HTR-8/SVneo (cell line): Measurements from ENCODE around the gene TMED3.

ENCODE experiments used
- DNase-seq: peaks from one replicate; pipeline ENCODE4 v3.0.0; 2011; ENCODE audit warnings: low spot score, mixed read lengths; ENCODE audit not compliant: insufficient read length
- FAIRE-seq: peaks from 2 replicates; lab custom pipeline; 2011; peaks lifted over from hg19 to GRCh38; lab: Jason Lieb, UNC

The TMED3 gene

GRCh38 chr15:79372428-79372827 lies 61.5 kb downstream of the TMED3 start:
- DNase-seq = no peak
- FAIRE-seq = no peak
